GM10847 (cell line): Measurements from ENCODE around the gene TMSB4X.

Experiments
- POLR2A ChIP-seq: IDR thresholded peaks from 2 replicates; pipeline ENCODE4 v1.6.1; 2011; ENCODE audit not compliant: insufficient read length; ENCODE audit errors: extremely low read depth

TMSB4X gene

GRCh38 chrX:12986164-12986779 lies 11.4 kb downstream of the TMSB4X start:
- TF ChIP-seq POLR2A: no peak

GRCh38 chrX:12986886-12987285 lies 12.0 kb downstream of the TMSB4X start:
- TF ChIP-seq POLR2A: no peak

DNA sequence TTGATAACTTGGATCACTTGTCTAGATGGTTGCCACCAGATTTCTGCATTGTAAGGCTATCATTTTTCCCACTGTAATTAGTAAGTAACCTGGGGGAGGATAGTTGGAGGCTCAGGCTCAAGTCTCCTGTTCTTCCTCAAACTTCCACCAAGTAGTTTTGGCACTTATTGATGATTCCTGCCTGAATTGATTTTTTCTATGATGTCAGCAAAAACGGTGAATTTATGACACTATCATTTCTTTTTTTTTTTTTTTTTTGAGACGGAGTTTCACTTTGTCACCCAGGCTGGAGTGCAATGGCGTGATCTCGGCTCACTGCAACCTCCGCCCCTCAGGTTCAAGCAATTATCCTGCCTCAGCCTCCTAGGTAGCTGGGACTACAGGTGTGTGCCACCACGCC lies 12.4 kb downstream of the TMSB4X start:
- TF ChIP-seq POLR2A: no peak

DNA sequence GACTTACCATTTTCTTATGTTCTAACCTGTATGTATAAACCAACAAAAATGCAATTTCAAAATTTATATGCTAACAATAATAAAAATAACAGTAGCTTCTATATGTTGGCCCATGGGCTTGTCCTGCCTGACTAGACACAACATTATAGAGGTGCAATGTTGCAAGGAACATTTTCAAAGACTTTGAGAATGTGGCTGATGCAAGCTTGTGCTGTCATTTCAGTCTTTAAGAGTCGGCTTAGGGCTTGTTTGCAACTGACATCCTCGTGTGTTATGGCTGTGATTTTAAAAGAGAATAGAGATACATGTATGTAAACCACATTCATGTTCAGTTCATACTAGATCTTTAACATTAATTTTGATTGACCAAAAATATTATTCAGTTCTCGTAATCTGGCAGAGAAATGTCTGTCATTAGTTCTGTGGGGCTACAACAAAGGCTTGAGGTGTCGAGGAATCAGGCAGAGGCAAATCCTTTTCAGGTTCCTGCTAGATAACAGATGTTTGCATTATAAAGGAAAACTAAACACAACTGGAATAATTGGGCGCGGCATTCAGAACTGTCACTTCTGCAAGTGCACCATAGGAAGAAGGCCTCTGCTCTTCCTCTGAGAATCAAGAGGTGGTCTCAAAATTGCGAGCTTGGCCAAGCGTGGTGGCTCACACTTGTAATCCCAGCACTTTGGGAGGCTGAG lies 13.1 kb downstream of the TMSB4X start:
- no peak for TF ChIP-seq POLR2A

DNA sequence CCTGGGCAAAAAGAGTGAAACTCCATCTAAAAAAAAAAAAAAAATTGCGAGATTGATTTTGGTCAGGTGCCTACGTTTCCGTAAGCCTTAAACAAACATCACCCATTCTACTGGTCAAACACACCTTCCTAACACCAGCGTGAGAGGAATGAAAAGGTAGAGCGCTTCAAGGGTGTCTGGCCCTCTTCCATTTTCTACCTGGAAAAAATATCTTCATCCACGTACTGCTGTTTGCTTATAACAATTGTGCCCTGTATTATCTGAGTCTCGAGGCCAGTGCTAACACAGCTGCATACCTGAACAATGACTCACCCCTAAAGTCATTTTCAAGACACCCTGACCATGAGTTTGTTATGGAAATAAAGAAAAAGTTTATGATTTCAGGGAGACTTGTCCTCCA lies 13.9 kb downstream of the TMSB4X start:
- no peak for TF ChIP-seq POLR2A

DNA sequence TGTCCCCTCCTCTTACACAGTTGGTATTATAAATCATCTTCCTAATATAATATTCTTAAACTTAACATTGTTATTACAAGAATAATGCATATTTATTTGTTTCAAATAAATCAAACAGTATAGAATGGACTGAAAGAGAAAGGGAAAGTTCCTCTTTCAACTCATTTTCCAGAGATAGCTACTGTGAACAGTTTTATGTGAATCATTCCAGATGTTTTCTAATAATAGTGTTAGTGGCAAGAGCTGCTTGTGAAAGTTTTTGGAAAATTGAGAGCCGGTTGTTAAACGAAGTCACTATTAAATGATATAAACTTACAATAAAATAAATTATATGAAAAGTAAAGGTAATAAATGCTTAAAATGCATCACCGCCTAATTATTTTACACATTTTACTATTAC lies 14.6 kb downstream of the TMSB4X start:
- TF ChIP-seq POLR2A: no peak

DNA sequence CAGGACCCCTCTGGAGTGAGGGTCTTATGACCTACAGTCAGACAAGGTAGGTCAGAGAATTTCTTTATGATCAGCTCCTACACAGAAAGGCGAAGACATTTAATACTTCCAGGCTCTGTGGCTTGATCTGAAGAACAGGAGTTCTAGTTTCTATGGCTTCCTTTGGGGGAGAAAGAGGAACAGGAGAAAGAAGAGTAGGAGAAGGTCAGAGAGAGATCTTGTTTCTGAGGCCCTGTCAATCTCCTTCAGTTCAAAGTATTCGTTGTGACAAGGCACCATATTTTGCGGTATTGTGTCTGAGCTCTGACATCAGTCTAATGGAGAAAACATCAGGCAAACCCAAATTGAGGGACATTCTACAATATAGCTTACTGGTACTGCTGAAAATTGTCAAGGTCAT lies 16.7 kb downstream of the TMSB4X start:
- TF ChIP-seq POLR2A: no peak

- TF ChIP-seq POLR2A: no peak
Observed at GRCh38 chrX:12992544-12993118, 17.7 kb downstream of the TMSB4X start.

- no peak for TF ChIP-seq POLR2A
Observed at GRCh38 chrX:12993826-12994225, 18.9 kb downstream of the TMSB4X start.

DNA sequence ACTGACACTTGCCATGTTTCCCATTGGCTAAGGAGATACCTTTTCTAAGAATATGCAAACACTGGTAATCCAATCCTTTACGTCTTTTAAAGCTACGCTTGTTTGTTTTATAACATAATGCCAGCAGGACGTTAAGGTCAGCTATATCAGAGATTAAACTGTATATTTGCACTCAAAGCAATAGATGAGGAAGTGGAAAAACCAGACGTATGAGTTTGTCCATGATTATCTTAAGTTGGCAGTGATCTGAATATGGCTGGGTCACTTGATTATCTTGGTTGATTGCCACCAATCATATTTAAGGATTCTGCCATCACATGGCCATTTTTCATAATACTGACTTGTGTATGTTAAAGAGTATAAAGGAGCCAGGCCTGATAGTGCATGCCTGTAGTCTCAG lies 19.4 kb downstream of the TMSB4X start:
- no peak for TF ChIP-seq POLR2A

GRCh38 chrX:12996934-12997435 lies 22.1 kb downstream of the TMSB4X start:
- TF ChIP-seq POLR2A: no peak

DNA sequence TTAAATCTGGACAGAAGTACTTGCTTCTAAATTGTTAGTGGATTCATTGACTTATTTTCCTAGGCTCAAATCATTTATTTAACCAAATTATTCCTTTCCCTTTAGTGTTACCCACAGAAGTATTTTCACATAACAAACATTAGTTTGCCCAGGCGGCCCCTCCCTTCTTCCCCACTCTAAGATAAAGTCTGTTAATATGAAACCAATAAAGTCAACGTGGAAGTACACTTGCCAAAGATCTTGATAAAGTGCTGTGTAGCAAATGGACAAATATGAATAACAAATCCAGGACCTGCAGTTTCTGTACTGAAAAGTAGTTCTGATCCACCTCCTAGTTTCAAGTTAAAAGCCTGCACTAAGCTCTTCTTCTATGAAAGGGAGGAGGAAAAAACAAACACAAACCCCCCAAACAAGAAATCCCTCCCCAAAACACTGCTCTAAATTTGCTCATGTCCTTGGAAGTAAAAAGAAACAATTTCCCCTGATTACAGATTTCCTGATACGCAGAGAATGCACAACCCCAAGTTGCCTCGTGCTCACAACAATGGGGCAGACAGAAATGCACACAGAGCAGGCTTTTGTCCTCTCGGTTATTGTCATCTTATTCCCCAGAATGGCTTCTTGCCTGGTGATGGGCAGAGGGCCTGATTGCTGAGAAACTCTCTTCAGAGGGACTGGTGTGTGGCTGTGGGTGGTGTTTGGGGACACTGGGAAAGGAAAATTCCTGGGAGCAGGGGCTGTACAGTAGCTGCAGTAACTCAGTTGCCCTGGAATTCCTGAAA lies 23.2 kb downstream of the TMSB4X start:
- TF ChIP-seq POLR2A: no peak

DNA sequence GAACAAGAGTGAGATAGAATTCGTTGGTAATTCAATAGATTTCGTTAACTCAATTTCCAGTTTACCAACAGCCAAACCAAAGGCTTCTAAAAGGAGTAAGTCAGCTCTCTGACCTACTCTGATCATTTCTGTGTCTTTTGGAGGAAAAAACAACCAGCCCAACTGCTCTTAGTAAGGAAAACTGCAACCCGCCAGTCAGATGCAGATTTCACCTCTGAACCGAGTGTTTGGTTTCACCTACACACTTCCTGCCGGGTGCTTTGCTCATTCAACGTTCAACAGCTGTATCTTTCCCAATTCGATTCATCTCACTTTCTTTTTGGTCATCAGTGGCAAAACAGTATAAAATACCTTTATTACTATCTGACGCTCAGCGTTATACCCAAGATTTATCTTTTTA lies 24.5 kb downstream of the TMSB4X start:
- TF ChIP-seq POLR2A: no peak

- TF ChIP-seq POLR2A: no peak
Observed at GRCh38 chrX:13000301-13000811, 25.4 kb downstream of the TMSB4X start.

GRCh38 chrX:13001097-13001496 lies 26.2 kb downstream of the TMSB4X start:
- no peak for TF ChIP-seq POLR2A
